CD8-positive, alpha-beta memory T cell (primary cell): Measurements from ENCODE around the gene MOK. TPM values are rescaled to one million over a fixed set of nuclear protein-coding genes. Genes with fewer than 3 reads are reported as not detected.
A peak's percentile ranks its signal among the peaks of the same experiment; 100 is the strongest.

Experiments
- CTCF ChIA-PET: fragments of 350-600 bp; sonication (Branson Sonifier 250); formaldehyde crosslinking; loops from one replicate; lab custom pipeline; 2021; ENCODE audit warnings: antibody characterized with exemption; lab: Charles Lee
- POLR2A ChIA-PET: fragments of 350-600 bp; sonication (Branson Sonifier 250); formaldehyde crosslinking; loops from one replicate; lab custom pipeline; 2021; ENCODE audit warnings: antibody characterized with exemption; lab: Charles Lee
- DNase-seq, 5 donors: peaks; one replicate each; pipeline versions ENCODE4 v3.0.0 to v3.0.0-alpha.2; 2020 to 2022; ENCODE audit warnings: mixed read lengths in 1 of 5
- H3K27ac ChIP-seq: one replicate; pipeline ENCODE4 v1.7.0; 2013; ENCODE audit warnings: low read depth, mild to moderate bottlenecking, low read length, moderate library complexity
- H3K27me3 ChIP-seq: 2 replicates; pipeline ENCODE4 v1.7.0; 2013; ENCODE audit warnings: low read length, mild to moderate bottlenecking; ENCODE audit not compliant: insufficient read depth, poor library complexity, severe bottlenecking
- H3K36me3 ChIP-seq: 2 replicates; pipeline ENCODE4 v1.7.0; 2013; ENCODE audit warnings: mild to moderate bottlenecking, low read length, moderate library complexity; ENCODE audit not compliant: insufficient read depth
- H3K4me1 ChIP-seq: 2 replicates; pipeline ENCODE4 v1.7.0; 2013; ENCODE audit warnings: mild to moderate bottlenecking, low read length, moderate library complexity; ENCODE audit not compliant: insufficient read depth
- H3K4me3 ChIP-seq: 2 replicates; pipeline ENCODE4 v1.7.0; 2013; ENCODE audit warnings: mild to moderate bottlenecking, low read length
- H3K9me3 ChIP-seq: 2 replicates; pipeline ENCODE4 v1.7.0; 2013; ENCODE audit warnings: mild to moderate bottlenecking, low read length
- H3K27ac Mint-ChIP-seq, 8 donors: one replicate each; pipeline ENCODE4 v1.8.0; 2020 to 2021; ENCODE audit warnings: mixed read lengths in 8 of 8, mild to moderate bottlenecking in 6 of 8, inconsistent platforms in 3 of 8, moderate library complexity in 3 of 8
- H3K27me3 Mint-ChIP-seq, 2 donors: one replicate each; pipeline ENCODE4 v1.8.0; 2020 to 2021; ENCODE audit warnings: mixed read lengths in 2 of 2, mild to moderate bottlenecking in 1 of 2, moderate library complexity in 1 of 2
- H3K36me3 Mint-ChIP-seq, 3 donors: one replicate each; pipeline ENCODE4 v1.8.0; 2020 to 2021; ENCODE audit warnings: mixed read lengths in 3 of 3, inconsistent platforms in 1 of 3, mild to moderate bottlenecking in 1 of 3
- H3K4me1 Mint-ChIP-seq, 3 donors: one replicate each; pipeline ENCODE4 v1.8.0; 2020 to 2021; ENCODE audit warnings: mixed read lengths in 3 of 3, inconsistent platforms in 1 of 3, mild to moderate bottlenecking in 1 of 3
- H3K4me3 Mint-ChIP-seq, 7 donors: one replicate each; pipeline ENCODE4 v1.8.0; 2020 to 2021; ENCODE audit warnings: mixed read lengths in 7 of 7, mild to moderate bottlenecking in 6 of 7, moderate library complexity in 4 of 7, inconsistent platforms in 2 of 7
- H3K9me3 Mint-ChIP-seq, 5 donors: one replicate each; pipeline ENCODE4 v1.8.0; 2020 to 2022; ENCODE audit warnings: mixed read lengths in 5 of 5, mild to moderate bottlenecking in 3 of 5, moderate library complexity in 2 of 5, inconsistent platforms in 1 of 5
- polyA plus RNA-seq: library from polyadenylated mRNA; unstranded; fragments of 300-500 nt; fragmentation: Illumina TruSeq; gene quantifications from one replicate; pipeline ENCODE4 v1.2.3, GENCODE V29; 2021
- total RNA-seq, 2 experiments: library from RNA; stranded (reverse); gene quantifications; one replicate each; pipeline ENCODE4 v1.2.3, GENCODE V29; 2021

MOK gene
- total and polyA plus RNA-seq, 3 experiments from 2014 or later: 2.8 to 7.3 (median 5.8) TPM

- H3K9me3 Mint-ChIP-seq: no peaks in the 10 kb centered on the region
- Histone ChIP-seq H3K36me3 (peaks cover 4% of the 10 kb centered on the region), H3K4me1 (no peaks in the 10 kb centered on the region), H3K4me3 (no peak overlapping the region), H3K27me3 (no peaks in the 10 kb centered on the region), H3K27ac (no peak overlapping the region), H3K9me3 (no peaks in the 10 kb centered on the region)
- ChIA-PET CTCF (interaction anchor here (0.7 kb wide), 1 partner anchor 25 kb away, joined by 3 read pairs; no protein-coding TSS in a partner anchor), POLR2A (no interaction called here)
- peaks cover 4 to 7% (median 6%) of the 10 kb centered on the region in 3 donors for H3K4me1 Mint-ChIP-seq
- H3K27me3 Mint-ChIP-seq: no peaks in the 10 kb centered on the region
- no peak overlapping the region for H3K27ac Mint-ChIP-seq
- no peak for DNase-seq
- H3K4me3 Mint-ChIP-seq: no peak overlapping the region
- H3K36me3 Mint-ChIP-seq: peaks cover 0 to 59% (median 2%) of the 10 kb centered on the region in 3 donors
Measured at GRCh38 chr14:102215071-102215470, 89.9 kb downstream of the MOK start.

GRCh38 chr14:102213984-102214658 is 90.8 kb downstream of the MOK start:
- Mint-ChIP-seq H3K4me3 (no peak overlapping the region), H3K27ac (no peak overlapping the region), H3K9me3 (no peaks in the 10 kb centered on the region), H3K4me1 (peaks cover 5 to 7% (median 7%) of the 10 kb centered on the region in 3 donors), H3K36me3 (peaks cover 0 to 63% (median 8%) of the 10 kb centered on the region in 3 donors), H3K27me3 (no peaks in the 10 kb centered on the region)
- no peaks in the 10 kb centered on the region for H3K27me3 ChIP-seq
- no peaks in the 10 kb centered on the region for H3K4me1 ChIP-seq
- POLR2A ChIA-PET: no interaction called here
- H3K4me3 ChIP-seq: no peak overlapping the region
- CTCF ChIA-PET: interaction anchor here (0.7 kb wide), 1 partner anchor 24 kb away, joined by 3 read pairs; no protein-coding TSS in a partner anchor
- DNase-seq: no peak
- no peak overlapping the region for H3K27ac ChIP-seq
- no peaks in the 10 kb centered on the region for H3K9me3 ChIP-seq
- H3K36me3 ChIP-seq: peaks cover 12% of the 10 kb centered on the region

- Histone ChIP-seq H3K4me3 (no peak overlapping the region), H3K27me3 (no peaks in the 10 kb centered on the region), H3K36me3 (peaks cover 12% of the 10 kb centered on the region), H3K27ac (no peak overlapping the region), H3K9me3 (no peaks in the 10 kb centered on the region), H3K4me1 (no peaks in the 10 kb centered on the region)
- Mint-ChIP-seq H3K27ac (no peak overlapping the region), H3K4me3 (no peak overlapping the region), H3K27me3 (no peaks in the 10 kb centered on the region), H3K9me3 (no peaks in the 10 kb centered on the region), H3K36me3 (peaks cover 0 to 67% (median 8%) of the 10 kb centered on the region in 3 donors), H3K4me1 (peaks cover 7% of the 10 kb centered on the region in 3 donors)
- CTCF ChIA-PET: no interaction called here
- POLR2A ChIA-PET: no interaction called here
- no peak for DNase-seq
Measured at GRCh38 chr14:102213470-102213869, 91.5 kb downstream of the MOK start.

- DNase-seq: no peak
- CTCF ChIA-PET: no interaction called here
- Mint-ChIP-seq H3K27me3 (no peaks in the 10 kb centered on the region), H3K36me3 (peaks cover 0 to 70% (median 8%) of the 10 kb centered on the region in 3 donors), H3K4me1 (peaks cover 7% of the 10 kb centered on the region in 3 donors), H3K9me3 (no peaks in the 10 kb centered on the region), H3K27ac (peak overlapping the region in 1 of 8 donors; percentile 32), H3K4me3 (no peak overlapping the region)
- Histone ChIP-seq H3K4me3 (no peak overlapping the region), H3K4me1 (no peaks in the 10 kb centered on the region), H3K9me3 (no peaks in the 10 kb centered on the region), H3K27ac (no peak overlapping the region), H3K36me3 (peaks cover 12% of the 10 kb centered on the region), H3K27me3 (no peaks in the 10 kb centered on the region)
- POLR2A ChIA-PET: no interaction called here
Measured at GRCh38 chr14:102212845-102213244, 92.1 kb downstream of the MOK start.

- peaks cover 0 to 72% (median 10%) of the 10 kb centered on the region in 3 donors for H3K36me3 Mint-ChIP-seq
- ChIA-PET POLR2A (no interaction called here), CTCF (no interaction called here)
- no peak overlapping the region for H3K4me3 Mint-ChIP-seq
- no peak for DNase-seq
- H3K27me3 Mint-ChIP-seq: no peaks in the 10 kb centered on the region
- no peaks in the 10 kb centered on the region for H3K9me3 Mint-ChIP-seq
- H3K4me3 ChIP-seq: no peak overlapping the region
- no peak overlapping the region for H3K27ac Mint-ChIP-seq
- no peaks in the 10 kb centered on the region for H3K27me3 ChIP-seq
- no peak overlapping the region for H3K27ac ChIP-seq
- peaks cover 12% of the 10 kb centered on the region for H3K36me3 ChIP-seq
- H3K4me1 Mint-ChIP-seq: peaks cover 3 to 7% (median 5%) of the 10 kb centered on the region in 3 donors
- no peaks in the 10 kb centered on the region for H3K9me3 ChIP-seq
- no peaks in the 10 kb centered on the region for H3K4me1 ChIP-seq
Measured at GRCh38 chr14:102212356-102212755, 92.6 kb downstream of the MOK start.

- Histone ChIP-seq H3K27me3 (no peaks in the 10 kb centered on the region), H3K36me3 (peaks cover 12% of the 10 kb centered on the region), H3K27ac (no peak overlapping the region), H3K9me3 (no peaks in the 10 kb centered on the region), H3K4me1 (no peaks in the 10 kb centered on the region), H3K4me3 (no peak overlapping the region)
- Mint-ChIP-seq H3K9me3 (no peaks in the 10 kb centered on the region), H3K27me3 (no peaks in the 10 kb centered on the region), H3K4me1 (peaks cover 0 to 7% (median 5%) of the 10 kb centered on the region in 3 donors), H3K27ac (no peak overlapping the region), H3K36me3 (peaks cover 0 to 77% (median 13%) of the 10 kb centered on the region in 3 donors), H3K4me3 (no peak overlapping the region)
- CTCF ChIA-PET: no interaction called here
- POLR2A ChIA-PET: no interaction called here
- DNase-seq: no peak
Measured at GRCh38 chr14:102211240-102211639, 93.7 kb downstream of the MOK start.

GRCh38 chr14:102210421-102211042 is 94.4 kb downstream of the MOK start:
- no peaks in the 10 kb centered on the region for H3K27me3 ChIP-seq
- Mint-ChIP-seq H3K36me3 (peaks cover 0 to 82% (median 12%) of the 10 kb centered on the region in 3 donors), H3K4me3 (no peak overlapping the region), H3K27ac (no peak overlapping the region), H3K27me3 (no peaks in the 10 kb centered on the region), H3K9me3 (no peaks in the 10 kb centered on the region), H3K4me1 (peaks cover 3 to 7% (median 6%) of the 10 kb centered on the region in 3 donors)
- ChIA-PET POLR2A (no interaction called here), CTCF (no interaction called here)
- DNase-seq: no peak
- H3K4me3 ChIP-seq: no peak overlapping the region
- no peak overlapping the region for H3K27ac ChIP-seq
- no peaks in the 10 kb centered on the region for H3K4me1 ChIP-seq
- H3K36me3 ChIP-seq: peaks cover 12% of the 10 kb centered on the region
- H3K9me3 ChIP-seq: no peaks in the 10 kb centered on the region

- H3K27ac ChIP-seq: no peak overlapping the region
- DNase-seq: no peak
- CTCF ChIA-PET: no interaction called here
- Mint-ChIP-seq H3K4me3 (no peak overlapping the region), H3K9me3 (no peaks in the 10 kb centered on the region), H3K36me3 (peaks cover 0 to 87% (median 11%) of the 10 kb centered on the region in 3 donors), H3K27ac (peak overlapping the region in 3 of 8 donors; percentile 7 to 51 (median 36)), H3K4me1 (peaks cover 7 to 9% (median 8%) of the 10 kb centered on the region in 3 donors), H3K27me3 (no peaks in the 10 kb centered on the region)
- no peak overlapping the region for H3K4me3 ChIP-seq
- no peaks in the 10 kb centered on the region for H3K4me1 ChIP-seq
- no peaks in the 10 kb centered on the region for H3K27me3 ChIP-seq
- POLR2A ChIA-PET: no interaction called here
- H3K36me3 ChIP-seq: peaks cover 12% of the 10 kb centered on the region
- no peaks in the 10 kb centered on the region for H3K9me3 ChIP-seq
Measured at GRCh38 chr14:102209224-102209966, 95.6 kb downstream of the MOK start.
